Spleen (tissue), 11 donors: ENCODE data around the gene SLC49A4. TPM values are rescaled to one million over a fixed set of nuclear protein-coding genes. Genes with fewer than 3 reads are reported as not detected.

Experiments
- DNase-seq: peaks from one replicate; pipeline ENCODE4 v3.0.0-alpha.2; 2020
- H3K27ac ChIP-seq, 8 donors: fragments of 200-600 bp; sonication (generic) in 7 of 8; 1 replicate in 4 of 8; 2 replicates in 4 of 8; pipeline versions ENCODE4 v1.5.0 to v1.8.0; 2016 to 2021; ENCODE audit warnings: inconsistent platforms in 4 of 8, mild to moderate bottlenecking in 4 of 8, moderate library complexity in 1 of 8
- H3K27me3 ChIP-seq, 7 donors: fragments of 200-600 bp; sonication (generic) in 6 of 7; replicated peaks in 1 of 7; 1 replicate in 4 of 7; 2 replicates in 3 of 7; pipeline versions ENCODE4 v1.5.0 to v1.8.0; 2016 to 2021; ENCODE audit warnings: inconsistent platforms in 3 of 7, mild to moderate bottlenecking in 1 of 7
- H3K36me3 ChIP-seq, 6 donors: fragments of 200-600 bp; sonication (generic) in 5 of 6; 1 replicate in 4 of 6; 2 replicates in 2 of 6; pipeline versions ENCODE4 v1.5.0 to v1.8.0; 2016 to 2021; ENCODE audit warnings: inconsistent platforms in 2 of 6
- H3K4me1 ChIP-seq, 6 donors: fragments of 200-600 bp; sonication (generic) in 5 of 6; 1 replicate in 3 of 6; 2 replicates in 3 of 6; pipeline versions ENCODE4 v1.5.0 to v1.8.0; 2016 to 2021; ENCODE audit warnings: inconsistent platforms in 3 of 6
- H3K4me3 ChIP-seq, 8 donors: fragments of 200-600 bp; sonication (generic) in 7 of 8; 1 replicate in 4 of 8; 2 replicates in 4 of 8; pipeline versions ENCODE4 v1.5.0 to v1.8.0; 2016 to 2021; ENCODE audit warnings: inconsistent platforms in 4 of 8, mild to moderate bottlenecking in 4 of 8, moderate library complexity in 2 of 8
- H3K9me3 ChIP-seq, 8 donors: fragments of 200-600 bp; sonication (generic) in 7 of 8; 1 replicate in 4 of 8; 2 replicates in 4 of 8; pipeline versions ENCODE4 v1.5.0 to v1.8.0; 2016 to 2021; ENCODE audit warnings: inconsistent platforms in 4 of 8
- CTCF ChIP-seq, 11 experiments: fragments of 200-600 bp in 7 of 11; fragments of 450-650 bp in 4 of 11; sonication (generic) in 4 of 11; IDR thresholded peaks in 8 of 11; conservative IDR thresholded peaks in 3 of 11; 1 replicate in 7 of 11; 2 replicates in 4 of 11; pipeline versions ENCODE4 v1.4.0 to v1.8.0; 2016 to 2021; ENCODE audit warnings: antibody characterized with exemption in 11 of 11, inconsistent platforms in 4 of 11, mild to moderate bottlenecking in 1 of 11
- POLR2A ChIP-seq, 3 donors: fragments of 450-650 bp; IDR thresholded peaks; one replicate each; pipeline ENCODE4 v1.5.1; 2017; ENCODE audit warnings: antibody characterized with exemption in 3 of 3, mild to moderate bottlenecking in 1 of 3
- POLR2AphosphoS5 ChIP-seq, 3 donors: sonication (generic); formaldehyde crosslinking; IDR thresholded peaks; one replicate each; pipeline ENCODE4 v1.5.1; 2017; ENCODE audit warnings: antibody characterized with exemption in 3 of 3
- WGBS, 5 donors: extraction: QIAGEN DNeasy Blood & Tissue Kit in 3 of 5; methylation state at CpG; one replicate each; pipeline versions ENCODE4 v1.1.5 to v1.1.7; 2013 to 2018; 5-methylcytosine and 5-hydroxymethylcytosine counted together
- intact Hi-C: fragments of 100-400 bp; cut with DNase I; formaldehyde crosslinking; loops from one replicate; pipeline ENCODE4 v1.15.0; 2023; ENCODE audit warnings: low total_unique reads
- polyA plus RNA-seq, 3 donors: library from polyadenylated mRNA; stranded (reverse); fragments of 200-250 nt; gene quantifications; one replicate each; pipeline ENCODE4 v1.2.1, GENCODE V29; 2013
- total RNA-seq, 7 donors: library from RNA; depleted of rRNA in 3 of 7; stranded (reverse); fragments of >200 nt in 3 of 7; fragmentation: NEBNext Ultra II Directional in 4 of 7; extraction: Animal tissue kit (Norgen Biotek cat#: 25700) in 4 of 7; gene quantifications; one replicate each; pipeline versions ENCODE4 v1.1.0 to v1.2.1, GENCODE V29; 2016 to 2021
- donor health status: healthy with polysubstance abuse.
- donor health status: DM: no; HTN: no; CAD: no; lungs with moderate emphysema.
- donor health status: DM: no; HTN: no; CAD: no.
- donor health status: Bipolar disorder and iron deficiency.
- donor health status: healthy.
- donor health status: DM: no; HTN: no; CAD: no.
- donor health status: DM: yes; HTN: yes; CAD: no.

Gene SLC49A4
- total and polyA plus RNA-seq, 10 donors: 1.3 to 31.8 (median 14.5) TPM

- Histone ChIP-seq H3K4me3 (no peak overlapping the region), H3K27me3 (peaks cover 3 to 50% (median 26%) of the 10 kb centered on the region in 7 donors), H3K27ac (no peak overlapping the region), H3K36me3 (no peaks in the 10 kb centered on the region), H3K9me3 (no peaks in the 10 kb centered on the region), H3K4me1 (peaks cover 6 to 13% (median 9%) of the 10 kb centered on the region in 6 donors)
- no peak for DNase-seq
- TF ChIP-seq CTCF (IDR thresholded peaks at IDR 0.05 in 8 of 11, conservative IDR thresholded peaks at IDR 0.05 in 3 of 11) (no peak), POLR2AphosphoS5 (IDR thresholded peaks at IDR 0.05) (no peak), POLR2A (IDR thresholded peaks at IDR 0.05) (no peak)
- 69 to 89% (median 83%) methylated on average over 2 of the region's 2 CpGs for WGBS, 5 donors
- intact Hi-C loops: no loop called here
Observed at GRCh38 chr3:122924056-122924455, 129.2 kb downstream of the SLC49A4 start.

- H3K36me3 ChIP-seq: no peaks in the 10 kb centered on the region
- TF ChIP-seq POLR2AphosphoS5 (IDR thresholded peaks at IDR 0.05): no peak
- TF ChIP-seq CTCF (IDR thresholded peaks at IDR 0.05 in 8 of 11, conservative IDR thresholded peaks at IDR 0.05 in 3 of 11): no peak
- no peak for TF ChIP-seq POLR2A (IDR thresholded peaks at IDR 0.05)
- no peak overlapping the region for H3K4me3 ChIP-seq
- peak; percentile 29 for DNase-seq
- WGBS, 5 donors: 59 to 84% (median 67%) methylated on average over 1 of the region's 1 CpG
- H3K27me3 ChIP-seq: peaks cover 3 to 38% (median 25%) of the 10 kb centered on the region in 7 donors
- H3K9me3 ChIP-seq: no peaks in the 10 kb centered on the region
- intact Hi-C loops: no loop called here
- peaks cover 6 to 13% (median 9%) of the 10 kb centered on the region in 6 donors for H3K4me1 ChIP-seq
- H3K27ac ChIP-seq: no peak overlapping the region
Observed at GRCh38 chr3:122925756-122926155, 130.9 kb downstream of the SLC49A4 start.

GRCh38 chr3:122926322-122926721 lies 131.5 kb downstream of the SLC49A4 start:
- H3K4me3 ChIP-seq: no peak overlapping the region
- H3K36me3 ChIP-seq: no peaks in the 10 kb centered on the region
- H3K4me1 ChIP-seq: peaks cover 6 to 13% (median 9%) of the 10 kb centered on the region in 6 donors
- no peaks in the 10 kb centered on the region for H3K9me3 ChIP-seq
- TF ChIP-seq POLR2AphosphoS5 (IDR thresholded peaks at IDR 0.05) (no peak), CTCF (IDR thresholded peaks at IDR 0.05 in 8 of 11, conservative IDR thresholded peaks at IDR 0.05 in 3 of 11) (no peak), POLR2A (IDR thresholded peaks at IDR 0.05) (no peak)
- intact Hi-C loops: no loop called here
- 87 to 92% (median 92%) methylated on average over 10 to 20 of the region's 20 CpGs for WGBS, 5 donors
- peaks cover 3 to 33% (median 19%) of the 10 kb centered on the region in 7 donors for H3K27me3 ChIP-seq
- peak; percentile 63 for DNase-seq
- H3K27ac ChIP-seq: no peak overlapping the region

- H3K4me1 ChIP-seq: peaks cover 3 to 8% (median 6%) of the 10 kb centered on the region in 6 donors
- 93 to 97% (median 96%) methylated on average over 3 of the region's 3 CpGs for WGBS, 5 donors
- TF ChIP-seq POLR2AphosphoS5 (IDR thresholded peaks at IDR 0.05) (no peak), POLR2A (IDR thresholded peaks at IDR 0.05) (no peak), CTCF (IDR thresholded peaks at IDR 0.05 in 8 of 11, conservative IDR thresholded peaks at IDR 0.05 in 3 of 11) (no peak)
- peaks cover 2 to 28% (median 15%) of the 10 kb centered on the region in 7 donors for H3K27me3 ChIP-seq
- no peak overlapping the region for H3K27ac ChIP-seq
- DNase-seq: no peak
- no peak overlapping the region for H3K4me3 ChIP-seq
- H3K36me3 ChIP-seq: no peaks in the 10 kb centered on the region
- no peaks in the 10 kb centered on the region for H3K9me3 ChIP-seq
- intact Hi-C loops: no loop called here
Observed at GRCh38 chr3:122926811-122927210, 131.9 kb downstream of the SLC49A4 start.
